ENCODE data around the gene IKBIP.
"Not testable (repeated sequence)": the region's sequence is repeated elsewhere in the genome, so short reads cannot be mapped to it uniquely, and the experiment has no call there.

The IKBIP gene

GRCh38 chr12:98644712-98645571 is at the start of gene IKBIP, which contains the start of gene APAF1:
IKBIP (minus strand) TSS chr12:98644788; CDS start chr12:98644701, 87 bp downstream.
APAF1 (plus strand) TSS chr12:98645290; CDS start chr12:98648360, 3,070 bp downstream.
- peak; percentile 95 for ATAC-seq
- DNase-seq: peak; percentile 98

GRCh38 chr12:98691351-98691750 is 46.8 kb upstream of the IKBIP start:
- no peak for DNase-seq
- ATAC-seq: no peak

- DNase-seq (no peak), ATAC-seq (no peak)
Measured at GRCh38 chr12:98686603-98687002, 42.0 kb upstream of the IKBIP start.

GRCh38 chr12:98684199-98684598 is 39.6 kb upstream of the IKBIP start:
- ATAC-seq (no peak), DNase-seq (no peak)

GRCh38 chr12:98679611-98680005 is 35.0 kb upstream of the IKBIP start:
- DNase-seq (no peak), ATAC-seq (no peak)

- ATAC-seq: no peak
- no peak for DNase-seq
Measured at GRCh38 chr12:98678946-98679610, 34.5 kb upstream of the IKBIP start.

GRCh38 chr12:98678236-98678945 is 33.8 kb upstream of the IKBIP start:
- DNase-seq: no peak
- no peak for ATAC-seq

- no peak for ATAC-seq
- DNase-seq: no peak
Measured at GRCh38 chr12:98674841-98675240, 30.3 kb upstream of the IKBIP start.

- ATAC-seq (no peak), DNase-seq (no peak)
Measured at GRCh38 chr12:98671459-98671858, 26.9 kb upstream of the IKBIP start.

GRCh38 chr12:98669751-98670150 is 25.2 kb upstream of the IKBIP start:
- ATAC-seq: no peak
- no peak for DNase-seq

- ATAC-seq: no peak
- DNase-seq: no peak
Measured at GRCh38 chr12:98660521-98660920, 15.9 kb upstream of the IKBIP start.

- peak; percentile 84 for ATAC-seq
Measured at GRCh38 chr12:98656289-98657101, 11.9 kb upstream of the IKBIP start.

GRCh38 chr12:98653866-98654493 is 9.4 kb upstream of the IKBIP start:
- ATAC-seq (no peak), DNase-seq (no peak)

More at GRCh38 chr12:98656289-98657101, 11.9 kb upstream of the IKBIP start:
- DNase-seq: no peak

- DNase-seq (no peak), ATAC-seq (no peak)
Measured at GRCh38 chr12:98651328-98651727, 6.7 kb upstream of the IKBIP start.

GRCh38 chr12:98646294-98647090 is 1.9 kb upstream of the IKBIP start:
- DNase-seq (peak; percentile 12), ATAC-seq (no peak)

GRCh38 chr12:98645572-98646067 is 1.0 kb upstream of the IKBIP start:
- peak; percentile 16 for DNase-seq
- no peak for ATAC-seq

- peak; percentile 17 for ATAC-seq
- DNase-seq: no peak
Measured at GRCh38 chr12:98644433-98644711, 216 bp downstream of the IKBIP start.

GRCh38 chr12:98642801-98643200 is 1.8 kb downstream of the IKBIP start:
- not testable (repeated sequence) for ATAC-seq, DNase-seq

- ATAC-seq (no peak), DNase-seq (no peak)
Measured at GRCh38 chr12:98639491-98639890, 5.1 kb downstream of the IKBIP start.

GRCh38 chr12:98638009-98638408 is 6.6 kb downstream of the IKBIP start:
- DNase-seq (no peak), ATAC-seq (peak; percentile 79)

GRCh38 chr12:98637068-98637467 is 7.5 kb downstream of the IKBIP start:
- ATAC-seq (no peak), DNase-seq (no peak)
